Mammary epithelial cell (primary cell): ENCODE data around the gene ART5.

Experiments
- CTCF ChIP-seq, 2 donors: IDR thresholded peaks in 1 of 2; conservative IDR thresholded peaks in 1 of 2; 2 replicates each; pipeline ENCODE4 v1.5.1; 2011 to 2012; ENCODE audit warnings: inconsistent platforms in 2 of 2, low read length in 2 of 2, mild to moderate bottlenecking in 2 of 2, control low read depth in 1 of 2, low read depth in 1 of 2; ENCODE audit not compliant: insufficient read depth in 1 of 2; ENCODE audit errors: extremely low read depth in 1 of 2
- EZH2 ChIP-seq: IDR thresholded peaks from 2 replicates; pipeline ENCODE4 v1.6.1; 2012; ENCODE audit warnings: low read length, inconsistent platforms, borderline replicate concordance

- TF ChIP-seq CTCF (conservative IDR thresholded peaks at IDR 0.05 in 1 of 2, IDR thresholded peaks at IDR 0.05 in 1 of 2; ENCODE audit: extremely low read depth in 1 of 2, insufficient read depth in 1 of 2, low read depth in 1 of 2, low read length in 2 of 2) (no peak), EZH2 (no peak)
Observed at GRCh38 chr11:3637201-3637600, 4.6 kb downstream of the ART5 start.
